Measurements from ENCODE around the gene FBXL20. TPM values are rescaled to one million over a fixed set of nuclear protein-coding genes. Genes with fewer than 3 reads are reported as not detected.

Gene FBXL20
- polyA plus RNA-seq, 1 of the 3 experiments (the other 2 are of a cell fraction), result 2.2 TPM

DNA sequence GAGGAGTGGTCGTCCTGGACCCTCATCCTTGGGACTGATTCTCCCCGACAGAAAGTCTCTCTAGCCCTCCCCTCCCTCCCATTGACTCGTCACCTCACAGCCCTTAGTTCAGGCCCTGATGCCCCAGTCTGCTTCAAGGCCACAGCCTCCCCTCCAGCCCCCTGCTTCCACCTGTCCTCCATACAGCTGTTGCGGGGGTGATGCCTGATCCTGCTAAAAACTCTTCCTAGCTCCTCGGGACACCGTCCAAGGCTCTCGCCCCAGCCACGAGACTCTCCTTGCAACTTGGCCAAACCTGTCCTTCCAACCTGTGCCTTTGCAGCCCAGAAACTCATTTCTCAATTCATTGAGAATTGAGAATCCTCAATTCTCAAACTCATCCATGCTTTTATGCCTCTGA, 182.5 kb downstream of the FBXL20 start:
- Histone ChIP-seq H3K27me3 (ENCODE audit: insufficient read depth) (no peaks in the 10 kb centered on the region), H3K27ac (ENCODE audit: low read depth in 2 of 2, low read length in 1 of 2) (no peak overlapping the region), H4K20me1 (ENCODE audit: insufficient read depth) (no peaks in the 10 kb centered on the region), H3K36me3 (replicated peaks in 1 of 2; ENCODE audit: control insufficient read depth in 1 of 2, insufficient read depth in 2 of 2, low read length in 1 of 2) (no peaks in the 10 kb centered on the region), H3F3A (replicated peaks; ENCODE audit: insufficient read depth) (peaks cover 2% of the 10 kb centered on the region), H3K9ac (no peak overlapping the region), H3K4me1 (ENCODE audit: control insufficient read depth in 1 of 2, insufficient read depth in 2 of 2, low read depth in 1 of 2, low read length in 1 of 2) (no peaks in the 10 kb centered on the region), H3K4me3 (ENCODE audit: low read depth in 2 of 2, low read length in 1 of 2) (no peak overlapping the region), H3K9me3 (no peaks in the 10 kb centered on the region), H3K4me2 (no peak overlapping the region), H3K79me2 (ENCODE audit: insufficient read depth) (no peaks in the 10 kb centered on the region), H2AFZ (ENCODE audit: low read depth) (no peak overlapping the region), H3K9me2 (no peaks in the 10 kb centered on the region)
- POLR2A ChIA-PET, result no interaction called here
- no peak for TF ChIP-seq EZH2phosphoT487 (IDR thresholded peaks at IDR 0.05; ENCODE audit: borderline replicate concordance, low read depth)
- DNase-seq, result no peak
- WGBS (ENCODE audit: low lambda C conversion rate), result 60% methylated on average over 8 of the region's 8 CpGs
- CTCF ChIA-PET, result interaction anchor here (0.6 to 4.3 kb wide), 7 partner anchors 10 to 54 kb away, joined by 3 to 25 read pairs (median 6); no protein-coding TSS in a partner anchor

DNA sequence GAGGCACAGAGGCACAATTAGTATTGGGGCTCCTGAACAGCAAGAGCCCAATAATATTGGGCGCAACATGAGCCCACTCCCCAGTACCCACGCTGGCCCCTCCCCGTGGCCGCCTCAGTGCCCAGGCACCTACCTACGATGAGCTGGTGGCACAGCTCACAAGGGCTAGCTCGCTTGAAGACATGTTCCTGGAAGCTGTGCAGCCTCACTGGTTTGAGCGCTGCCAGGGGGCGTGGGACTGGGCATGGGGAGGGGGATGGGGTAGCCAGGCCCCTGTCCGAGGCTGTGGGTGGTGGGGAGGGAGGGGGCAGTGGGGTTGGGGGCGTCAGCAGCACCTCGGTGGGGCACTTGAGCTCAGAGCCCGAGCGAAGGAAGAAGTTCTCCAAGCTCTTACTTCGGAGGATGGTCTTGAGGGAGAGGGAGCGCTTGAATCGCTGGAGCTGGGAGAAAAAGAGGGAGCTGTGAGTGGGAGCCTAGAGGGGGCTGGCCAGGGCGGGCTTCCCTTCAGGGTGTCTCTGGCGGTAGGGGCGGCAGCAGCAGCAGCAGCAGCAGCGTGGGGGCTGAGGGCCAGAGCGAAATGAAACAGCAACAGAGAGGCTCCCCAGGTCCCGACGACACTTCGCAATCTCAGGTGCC, 183.6 kb downstream of the FBXL20 start:
- ChIA-PET CTCF (interaction anchor here (0.7 to 4.3 kb wide), 8 partner anchors 9 to 53 kb away, joined by 3 to 25 read pairs (median 4); no protein-coding TSS in a partner anchor), POLR2A (no interaction called here)
- Histone ChIP-seq H3K9ac (no peak overlapping the region), H3K27me3 (ENCODE audit: insufficient read depth) (no peaks in the 10 kb centered on the region), H3K9me2 (no peaks in the 10 kb centered on the region), H3K27ac (ENCODE audit: low read depth in 2 of 2, low read length in 1 of 2) (no peak overlapping the region), H3K36me3 (replicated peaks in 1 of 2; ENCODE audit: control insufficient read depth in 1 of 2, insufficient read depth in 2 of 2, low read length in 1 of 2) (no peaks in the 10 kb centered on the region), H3F3A (replicated peaks; ENCODE audit: insufficient read depth) (no peaks in the 10 kb centered on the region), H3K4me3 (ENCODE audit: low read depth in 2 of 2, low read length in 1 of 2) (no peak overlapping the region), H2AFZ (ENCODE audit: low read depth) (no peak overlapping the region), H3K9me3 (no peaks in the 10 kb centered on the region), H3K4me2 (no peak overlapping the region), H4K20me1 (ENCODE audit: insufficient read depth) (no peaks in the 10 kb centered on the region), H3K79me2 (ENCODE audit: insufficient read depth) (no peaks in the 10 kb centered on the region), H3K4me1 (ENCODE audit: control insufficient read depth in 1 of 2, insufficient read depth in 2 of 2, low read depth in 1 of 2, low read length in 1 of 2) (no peaks in the 10 kb centered on the region)
- DNase-seq, result no peak
- WGBS (ENCODE audit: low lambda C conversion rate), result 59% methylated on average over 19 of the region's 24 CpGs
- TF ChIP-seq, protein P1, sequence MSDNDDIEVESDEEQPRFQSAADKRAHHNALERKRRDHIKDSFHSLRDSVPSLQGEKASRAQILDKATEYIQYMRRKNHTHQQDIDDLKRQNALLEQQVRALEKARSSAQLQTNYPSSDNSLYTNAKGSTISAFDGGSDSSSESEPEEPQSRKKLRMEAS (IDR thresholded peaks at IDR 0.05; ENCODE audit: low read depth), result no peak
- TF ChIP-seq NRF1 (IDR thresholded peaks at IDR 0.05; ENCODE audit: low read depth, low read length) (no peak), RFX5 (IDR thresholded peaks at IDR 0.05; ENCODE audit: low read length) (no peak), EP300 (IDR thresholded peaks at IDR 0.05; ENCODE audit: borderline replicate concordance in 1 of 2, low read depth in 1 of 2, low read length in 1 of 2) (no peak), POLR2AphosphoS5 (IDR thresholded peaks at IDR 0.05; ENCODE audit: low read depth, low read length) (no peak), FOSL2 (IDR thresholded peaks at IDR 0.05; ENCODE audit: borderline replicate concordance, low read depth) (no peak), GABPA (IDR thresholded peaks at IDR 0.05; ENCODE audit: low read depth) (no peak), RAD21 (IDR thresholded peaks at IDR 0.05; ENCODE audit: low read length) (no peak), NFIC (IDR thresholded peaks at IDR 0.05; ENCODE audit: borderline replicate concordance) (no peak), EZH2phosphoT487 (IDR thresholded peaks at IDR 0.05; ENCODE audit: borderline replicate concordance, low read depth) (no peak), FOXJ3 (CRISPR knock-in tag; IDR thresholded peaks at IDR 0.05) (no peak), CHD2 (IDR thresholded peaks at IDR 0.05; ENCODE audit: low read length, partially characterized antibody) (no peak)
- TF ChIP-seq, protein P2, sequence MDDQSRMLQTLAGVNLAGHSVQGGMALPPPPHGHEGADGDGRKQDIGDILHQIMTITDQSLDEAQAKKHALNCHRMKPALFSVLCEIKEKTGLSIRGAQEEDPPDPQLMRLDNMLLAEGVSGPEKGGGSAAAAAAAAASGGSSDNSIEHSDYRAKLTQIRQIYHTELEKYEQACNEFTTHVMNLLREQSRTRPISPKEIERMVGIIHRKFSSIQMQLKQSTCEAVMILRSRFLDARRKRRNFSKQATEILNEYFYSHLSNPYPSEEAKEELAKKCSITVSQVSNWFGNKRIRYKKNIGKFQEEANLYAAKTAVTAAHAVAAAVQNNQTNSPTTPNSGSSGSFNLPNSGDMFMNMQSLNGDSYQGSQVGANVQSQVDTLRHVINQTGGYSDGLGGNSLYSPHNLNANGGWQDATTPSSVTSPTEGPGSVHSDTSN (IDR thresholded peaks at IDR 0.05), result no peak
- TF ChIP-seq, protein P3, sequence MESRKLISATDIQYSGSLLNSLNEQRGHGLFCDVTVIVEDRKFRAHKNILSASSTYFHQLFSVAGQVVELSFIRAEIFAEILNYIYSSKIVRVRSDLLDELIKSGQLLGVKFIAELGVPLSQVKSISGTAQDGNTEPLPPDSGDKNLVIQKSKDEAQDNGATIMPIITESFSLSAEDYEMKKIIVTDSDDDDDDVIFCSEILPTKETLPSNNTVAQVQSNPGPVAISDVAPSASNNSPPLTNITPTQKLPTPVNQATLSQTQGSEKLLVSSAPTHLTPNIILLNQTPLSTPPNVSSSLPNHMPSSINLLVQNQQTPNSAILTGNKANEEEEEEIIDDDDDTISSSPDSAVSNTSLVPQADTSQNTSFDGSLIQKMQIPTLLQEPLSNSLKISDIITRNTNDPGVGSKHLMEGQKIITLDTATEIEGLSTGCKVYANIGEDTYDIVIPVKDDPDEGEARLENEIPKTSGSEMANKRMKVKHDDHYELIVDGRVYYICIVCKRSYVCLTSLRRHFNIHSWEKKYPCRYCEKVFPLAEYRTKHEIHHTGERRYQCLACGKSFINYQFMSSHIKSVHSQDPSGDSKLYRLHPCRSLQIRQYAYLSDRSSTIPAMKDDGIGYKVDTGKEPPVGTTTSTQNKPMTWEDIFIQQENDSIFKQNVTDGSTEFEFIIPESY (IDR thresholded peaks at IDR 0.05; ENCODE audit: borderline replicate concordance, low read depth), result no peak
- TF ChIP-seq, protein P4, sequence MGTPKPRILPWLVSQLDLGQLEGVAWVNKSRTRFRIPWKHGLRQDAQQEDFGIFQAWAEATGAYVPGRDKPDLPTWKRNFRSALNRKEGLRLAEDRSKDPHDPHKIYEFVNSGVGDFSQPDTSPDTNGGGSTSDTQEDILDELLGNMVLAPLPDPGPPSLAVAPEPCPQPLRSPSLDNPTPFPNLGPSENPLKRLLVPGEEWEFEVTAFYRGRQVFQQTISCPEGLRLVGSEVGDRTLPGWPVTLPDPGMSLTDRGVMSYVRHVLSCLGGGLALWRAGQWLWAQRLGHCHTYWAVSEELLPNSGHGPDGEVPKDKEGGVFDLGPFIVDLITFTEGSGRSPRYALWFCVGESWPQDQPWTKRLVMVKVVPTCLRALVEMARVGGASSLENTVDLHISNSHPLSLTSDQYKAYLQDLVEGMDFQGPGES (IDR thresholded peaks at IDR 0.05; ENCODE audit: low read depth, low read length), result no peak

Measured in SK-N-SH (cell line).